ENCODE results near the gene AIPL1.

DNA sequence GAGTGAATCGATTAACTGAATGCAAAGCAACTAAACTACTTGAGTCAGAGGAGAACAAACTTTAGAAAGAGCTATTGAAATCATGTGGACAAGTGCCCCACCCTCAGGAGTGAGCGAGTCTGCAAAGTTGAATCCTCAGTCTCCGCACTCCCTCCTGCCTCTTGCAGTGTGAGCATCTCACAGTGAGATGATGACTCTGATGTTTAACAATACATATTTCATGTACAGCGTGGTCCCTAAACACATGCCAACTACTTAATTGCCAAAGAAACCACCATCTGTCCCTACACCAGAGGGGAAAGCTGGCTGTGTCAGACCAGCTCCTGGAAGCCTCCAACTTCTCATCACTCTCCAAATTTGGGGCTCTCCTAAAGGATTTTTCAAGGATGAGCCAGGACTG lies 40.5 kb upstream of the AIPL1 start:
- TF ChIP-seq EZH2 (IDR thresholded peaks at IDR 0.05; ENCODE audit: borderline replicate concordance, low read depth, low read length, severe bottlenecking), result no peak
- TF ChIP-seq CTCF (IDR thresholded peaks at IDR 0.05; ENCODE audit: extremely low read depth in 1 of 2, insufficient read depth in 1 of 2, low read depth in 1 of 2, low read length in 2 of 2), result no peak
- no peak for TF ChIP-seq POLR2A (IDR thresholded peaks at IDR 0.05; ENCODE audit: low read depth, low read length)
- TF ChIP-seq, protein P1, sequence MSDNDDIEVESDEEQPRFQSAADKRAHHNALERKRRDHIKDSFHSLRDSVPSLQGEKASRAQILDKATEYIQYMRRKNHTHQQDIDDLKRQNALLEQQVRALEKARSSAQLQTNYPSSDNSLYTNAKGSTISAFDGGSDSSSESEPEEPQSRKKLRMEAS (IDR thresholded peaks at IDR 0.05; ENCODE audit: insufficient read depth, insufficient read length), result no peak
- no peak for TF ChIP-seq JUN (IDR thresholded peaks at IDR 0.05; ENCODE audit: borderline replicate concordance, insufficient read depth, insufficient read length, low read depth)
- no peak for TF ChIP-seq POLR2AphosphoS5 (IDR thresholded peaks at IDR 0.05; ENCODE audit: insufficient read depth, low read depth, low read length)
- TF ChIP-seq GATA2 (IDR thresholded peaks at IDR 0.05; ENCODE audit: insufficient read depth, insufficient read length, low read depth, low read length), result no peak
- no peak for TF ChIP-seq MYC (IDR thresholded peaks at IDR 0.05; ENCODE audit: low read depth, low read length)
- no peak for TF ChIP-seq FOS (IDR thresholded peaks at IDR 0.05; ENCODE audit: borderline replicate concordance, insufficient read depth, low read length)

Data from endothelial cell of umbilical vein (primary cell).